Karpas-422 (cell line): ENCODE measurements around the gene TLX1. TPM values are rescaled to one million over a fixed set of nuclear protein-coding genes. Genes with fewer than 3 reads are reported as not detected.

Experiments used
- DNase-seq: peaks from one replicate; pipeline ENCODE4 v3.0.0-alpha.2; 2015
- H2AFZ ChIP-seq: fragments of 200-600 bp; sonication (generic); 2 replicates; pipeline ENCODE4 v1.6.1; 2014; ENCODE audit warnings: antibody characterized with exemption, low read length, mixed read lengths
- H3K27ac ChIP-seq: fragments of 200-600 bp; sonication (generic); 2 replicates; pipeline ENCODE4 v1.5.1; 2014; ENCODE audit warnings: mild to moderate bottlenecking, low read length, moderate library complexity
- H3K27me3 ChIP-seq: fragments of 200-600 bp; sonication (generic); 2 replicates; pipeline ENCODE4 v1.6.1; 2014; ENCODE audit warnings: low read length, mixed read lengths
- H3K36me3 ChIP-seq: fragments of 200-600 bp; sonication (generic); 2 replicates; pipeline ENCODE4 v1.6.1; 2014; ENCODE audit warnings: low read length, mixed read lengths; ENCODE audit not compliant: insufficient read depth
- H3K4me1 ChIP-seq: fragments of 200-600 bp; sonication (generic); 2 replicates; pipeline ENCODE4 v1.6.1; 2014; ENCODE audit warnings: mild to moderate bottlenecking, low read length, mixed read lengths
- H3K4me2 ChIP-seq: fragments of 200-600 bp; sonication (generic); 2 replicates; pipeline ENCODE4 v1.6.1; 2014; ENCODE audit warnings: low read length, low read depth, mild to moderate bottlenecking; ENCODE audit not compliant: poor library complexity, severe bottlenecking
- H3K4me3 ChIP-seq: fragments of 200-600 bp; sonication (generic); 2 replicates; pipeline ENCODE4 v1.5.1; 2014; ENCODE audit warnings: mild to moderate bottlenecking, antibody characterized with exemption, low read length, mixed read lengths
- H3K79me2 ChIP-seq: fragments of 200-600 bp; sonication (generic); 2 replicates; pipeline ENCODE4 v1.6.1; 2014; ENCODE audit warnings: mild to moderate bottlenecking, low read length, mixed read lengths
- H3K9ac ChIP-seq: fragments of 200-600 bp; sonication (generic); 2 replicates; pipeline ENCODE4 v1.6.0; 2014; ENCODE audit warnings: low read length
- H3K9me2 ChIP-seq: fragments of 200-600 bp; sonication (generic), shearing (Covaris generic); replicated peaks from 2 replicates; pipeline ENCODE4 v1.6.0; 2014; ENCODE audit warnings: mild to moderate bottlenecking, low read length, moderate library complexity; ENCODE audit not compliant: insufficient read depth
- H3K9me3 ChIP-seq: fragments of 300-700, 200-600 bp; sonication (generic); 2 replicates; pipeline ENCODE4 v1.6.1; 2014; ENCODE audit warnings: low read length, mixed read lengths
- H4K20me1 ChIP-seq: fragments of 200-600 bp; sonication (generic); 2 replicates; pipeline ENCODE4 v1.6.1; 2014; ENCODE audit warnings: mild to moderate bottlenecking, antibody characterized with exemption, low read length, low read depth; ENCODE audit not compliant: insufficient read depth
- total RNA-seq: library from RNA; depleted of rRNA; stranded (reverse); fragments of >200 nt; shearing (Covaris generic); gene quantifications from 2 replicates; pipeline ENCODE4 v1.2.3, GENCODE V29; 2014; ENCODE audit warnings: low replicate concordance

The TLX1 gene
- total RNA-seq, 1 experiment from 2014 or later = not detected

- H3K27me3 ChIP-seq = no peaks in the 10 kb centered on the region
- H3K4me3 ChIP-seq = no peak overlapping the region
- H3K9ac ChIP-seq = no peak overlapping the region
- no peaks in the 10 kb centered on the region for H3K9me3 ChIP-seq
- no peak overlapping the region for H2AFZ ChIP-seq
- no peak overlapping the region for H3K4me2 ChIP-seq
- no peak overlapping the region for H3K27ac ChIP-seq
- H4K20me1 ChIP-seq = no peaks in the 10 kb centered on the region
- DNase-seq = no peak
- H3K9me2 ChIP-seq = no peaks in the 10 kb centered on the region
- no peaks in the 10 kb centered on the region for H3K79me2 ChIP-seq
- H3K36me3 ChIP-seq = no peaks in the 10 kb centered on the region
- H3K4me1 ChIP-seq = no peaks in the 10 kb centered on the region
Observed at GRCh38 chr10:101103430-101103829, 27.7 kb upstream of the TLX1 start.

GRCh38 chr10:101106351-101106750 is 24.7 kb upstream of the TLX1 start:
- no peak for DNase-seq
- no peaks in the 10 kb centered on the region for H3K27me3 ChIP-seq
- H2AFZ ChIP-seq = no peak overlapping the region
- H3K4me2 ChIP-seq = no peak overlapping the region
- no peaks in the 10 kb centered on the region for H3K36me3 ChIP-seq
- H3K4me1 ChIP-seq = no peaks in the 10 kb centered on the region
- H4K20me1 ChIP-seq = no peaks in the 10 kb centered on the region
- H3K9me2 ChIP-seq = no peaks in the 10 kb centered on the region
- no peaks in the 10 kb centered on the region for H3K79me2 ChIP-seq
- H3K4me3 ChIP-seq = no peak overlapping the region
- no peak overlapping the region for H3K27ac ChIP-seq
- no peaks in the 10 kb centered on the region for H3K9me3 ChIP-seq
- no peak overlapping the region for H3K9ac ChIP-seq

- Histone ChIP-seq H3K9me3 (no peaks in the 10 kb centered on the region), H3K79me2 (no peaks in the 10 kb centered on the region), H2AFZ (no peak overlapping the region), H3K9me2 (no peaks in the 10 kb centered on the region), H3K27ac (no peak overlapping the region), H3K27me3 (no peaks in the 10 kb centered on the region), H3K36me3 (no peaks in the 10 kb centered on the region), H3K4me2 (no peak overlapping the region), H3K4me1 (no peaks in the 10 kb centered on the region), H4K20me1 (no peaks in the 10 kb centered on the region), H3K9ac (no peak overlapping the region), H3K4me3 (no peak overlapping the region)
- no peak for DNase-seq
Observed at GRCh38 chr10:101107771-101108170, 23.3 kb upstream of the TLX1 start.

- no peaks in the 10 kb centered on the region for H4K20me1 ChIP-seq
- H3K4me2 ChIP-seq = no peak overlapping the region
Observed at GRCh38 chr10:101110856-101111523, 20.1 kb upstream of the TLX1 start.

GRCh38 chr10:101111547-101111946 is 19.6 kb upstream of the TLX1 start:
- H3K4me1 ChIP-seq = 0 out of 2 replicates have a peak, but pooled peaks cover 4% of the 10 kb centered on the region
- no peak for DNase-seq
- no peaks in the 10 kb centered on the region for H3K36me3 ChIP-seq
- no peak overlapping the region for H3K9ac ChIP-seq
- no peaks in the 10 kb centered on the region for H3K9me3 ChIP-seq
- no peak overlapping the region for H3K4me2 ChIP-seq
- H3K27me3 ChIP-seq = no peaks in the 10 kb centered on the region
- H3K9me2 ChIP-seq = no peaks in the 10 kb centered on the region
- no peaks in the 10 kb centered on the region for H3K79me2 ChIP-seq
- H3K4me3 ChIP-seq = no peak overlapping the region
- no peak overlapping the region for H3K27ac ChIP-seq
- H4K20me1 ChIP-seq = no peaks in the 10 kb centered on the region
- no peak overlapping the region for H2AFZ ChIP-seq

More at GRCh38 chr10:101110856-101111523, 20.1 kb upstream of the TLX1 start:
- DNase-seq = no peak
- H3K36me3 ChIP-seq = no peaks in the 10 kb centered on the region
- H2AFZ ChIP-seq = no peak overlapping the region
- H3K27me3 ChIP-seq = no peaks in the 10 kb centered on the region
- no peak overlapping the region for H3K4me3 ChIP-seq
- no peaks in the 10 kb centered on the region for H3K79me2 ChIP-seq
- no peaks in the 10 kb centered on the region for H3K9me3 ChIP-seq
- H3K9ac ChIP-seq = no peak overlapping the region
- no peaks in the 10 kb centered on the region for H3K9me2 ChIP-seq
- H3K4me1 ChIP-seq = 0 out of 2 replicates have a peak, but pooled peaks cover 4% of the 10 kb centered on the region
- H3K27ac ChIP-seq = no peak overlapping the region

- Histone ChIP-seq H3K27ac (no peak overlapping the region), H3K9ac (no peak overlapping the region), H3K27me3 (no peaks in the 10 kb centered on the region)
Observed at GRCh38 chr10:101112799-101113594, 18.1 kb upstream of the TLX1 start.

GRCh38 chr10:101113890-101114403 is 17.2 kb upstream of the TLX1 start:
- no peak overlapping the region for H3K9ac ChIP-seq
- H3K4me2 ChIP-seq = no peak overlapping the region
- no peak overlapping the region for H2AFZ ChIP-seq
- no peak overlapping the region for H3K27ac ChIP-seq
- 0 out of 2 replicates have a peak, but pooled peaks cover 4% of the 10 kb centered on the region for H3K4me1 ChIP-seq
- no peaks in the 10 kb centered on the region for H3K36me3 ChIP-seq
- no peaks in the 10 kb centered on the region for H3K79me2 ChIP-seq
- H3K27me3 ChIP-seq = no peaks in the 10 kb centered on the region
- no peaks in the 10 kb centered on the region for H3K9me2 ChIP-seq
- DNase-seq = no peak
- no peaks in the 10 kb centered on the region for H4K20me1 ChIP-seq
- H3K9me3 ChIP-seq = no peaks in the 10 kb centered on the region
- H3K4me3 ChIP-seq = no peak overlapping the region

More at GRCh38 chr10:101112799-101113594, 18.1 kb upstream of the TLX1 start:
- H3K4me3 ChIP-seq = no peak overlapping the region
- no peak for DNase-seq
- no peaks in the 10 kb centered on the region for H4K20me1 ChIP-seq
- H3K4me2 ChIP-seq = no peak overlapping the region
- no peaks in the 10 kb centered on the region for H3K79me2 ChIP-seq
- no peaks in the 10 kb centered on the region for H3K9me3 ChIP-seq
- no peaks in the 10 kb centered on the region for H3K36me3 ChIP-seq
- H3K9me2 ChIP-seq = no peaks in the 10 kb centered on the region
- 0 out of 2 replicates have a peak, but pooled peaks cover 4% of the 10 kb centered on the region for H3K4me1 ChIP-seq
- no peak overlapping the region for H2AFZ ChIP-seq

GRCh38 chr10:101114646-101115045 is 16.5 kb upstream of the TLX1 start:
- Histone ChIP-seq H3K4me2 (no peak overlapping the region), H3K4me1 (0 out of 2 replicates have a peak, but pooled peaks cover 4% of the 10 kb centered on the region), H3K9me3 (no peaks in the 10 kb centered on the region), H3K4me3 (no peak overlapping the region), H3K79me2 (no peaks in the 10 kb centered on the region), H2AFZ (no peak overlapping the region), H3K27ac (no peak overlapping the region), H3K9ac (no peak overlapping the region), H3K27me3 (no peaks in the 10 kb centered on the region), H3K36me3 (no peaks in the 10 kb centered on the region), H3K9me2 (no peaks in the 10 kb centered on the region), H4K20me1 (no peaks in the 10 kb centered on the region)
- DNase-seq = no peak
